ENCODE measurements around the gene ATG14.
"Not testable (repeated sequence)": the region's sequence is repeated elsewhere in the genome, so short reads cannot be mapped to it uniquely, and the experiment has no call there.

Gene ATG14, protein sequence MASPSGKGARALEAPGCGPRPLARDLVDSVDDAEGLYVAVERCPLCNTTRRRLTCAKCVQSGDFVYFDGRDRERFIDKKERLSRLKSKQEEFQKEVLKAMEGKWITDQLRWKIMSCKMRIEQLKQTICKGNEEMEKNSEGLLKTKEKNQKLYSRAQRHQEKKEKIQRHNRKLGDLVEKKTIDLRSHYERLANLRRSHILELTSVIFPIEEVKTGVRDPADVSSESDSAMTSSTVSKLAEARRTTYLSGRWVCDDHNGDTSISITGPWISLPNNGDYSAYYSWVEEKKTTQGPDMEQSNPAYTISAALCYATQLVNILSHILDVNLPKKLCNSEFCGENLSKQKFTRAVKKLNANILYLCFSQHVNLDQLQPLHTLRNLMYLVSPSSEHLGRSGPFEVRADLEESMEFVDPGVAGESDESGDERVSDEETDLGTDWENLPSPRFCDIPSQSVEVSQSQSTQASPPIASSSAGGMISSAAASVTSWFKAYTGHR

DNA sequence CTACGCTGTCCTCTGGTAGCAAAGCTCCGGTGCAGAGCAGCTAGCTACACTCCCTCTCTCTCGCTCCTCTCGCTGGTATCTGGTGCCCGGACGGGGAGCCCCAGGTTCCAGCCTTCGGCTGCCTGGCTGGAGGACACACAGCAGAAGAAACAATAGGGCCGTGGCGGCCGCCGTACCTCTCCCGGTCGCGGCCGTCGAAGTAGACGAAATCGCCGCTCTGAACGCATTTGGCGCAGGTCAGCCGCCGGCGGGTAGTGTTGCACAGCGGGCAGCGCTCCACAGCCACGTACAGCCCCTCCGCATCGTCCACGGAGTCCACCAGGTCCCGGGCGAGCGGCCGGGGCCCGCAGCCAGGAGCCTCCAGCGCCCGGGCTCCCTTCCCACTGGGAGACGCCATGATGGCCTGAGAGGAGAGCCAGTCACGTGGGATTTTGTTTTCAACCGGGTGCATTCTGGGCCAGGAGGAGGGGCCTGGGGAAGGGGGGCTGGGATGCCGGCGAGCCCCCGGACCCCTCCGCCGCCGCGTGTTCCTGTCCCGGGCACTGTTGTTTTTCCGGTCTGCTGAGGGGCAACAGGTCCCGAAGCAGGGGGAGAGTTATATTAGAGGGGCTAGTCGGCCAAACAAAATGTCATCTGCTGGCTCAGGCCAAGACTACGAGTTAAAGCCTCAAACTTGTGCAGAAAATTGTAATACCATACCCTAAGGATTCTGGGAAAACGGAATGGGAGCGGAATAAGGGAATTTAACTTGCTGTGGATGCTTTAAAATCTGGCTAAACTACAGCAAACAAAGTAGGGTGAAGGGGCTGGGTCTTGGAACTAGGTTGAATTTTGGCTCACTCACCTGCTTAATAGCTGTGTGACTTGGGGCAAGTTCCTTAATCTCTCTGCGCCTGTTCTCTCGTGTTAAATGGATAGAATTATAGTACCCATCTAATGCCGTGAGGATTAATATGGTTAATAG, at the start of gene ATG14:
ATG14 (minus strand) TSS at position 405 of the 964 bp plus-strand sequence; CDS start at position 397, 8 bp downstream.
- peak; percentile 82 to 88 for DNase-seq

DNA sequence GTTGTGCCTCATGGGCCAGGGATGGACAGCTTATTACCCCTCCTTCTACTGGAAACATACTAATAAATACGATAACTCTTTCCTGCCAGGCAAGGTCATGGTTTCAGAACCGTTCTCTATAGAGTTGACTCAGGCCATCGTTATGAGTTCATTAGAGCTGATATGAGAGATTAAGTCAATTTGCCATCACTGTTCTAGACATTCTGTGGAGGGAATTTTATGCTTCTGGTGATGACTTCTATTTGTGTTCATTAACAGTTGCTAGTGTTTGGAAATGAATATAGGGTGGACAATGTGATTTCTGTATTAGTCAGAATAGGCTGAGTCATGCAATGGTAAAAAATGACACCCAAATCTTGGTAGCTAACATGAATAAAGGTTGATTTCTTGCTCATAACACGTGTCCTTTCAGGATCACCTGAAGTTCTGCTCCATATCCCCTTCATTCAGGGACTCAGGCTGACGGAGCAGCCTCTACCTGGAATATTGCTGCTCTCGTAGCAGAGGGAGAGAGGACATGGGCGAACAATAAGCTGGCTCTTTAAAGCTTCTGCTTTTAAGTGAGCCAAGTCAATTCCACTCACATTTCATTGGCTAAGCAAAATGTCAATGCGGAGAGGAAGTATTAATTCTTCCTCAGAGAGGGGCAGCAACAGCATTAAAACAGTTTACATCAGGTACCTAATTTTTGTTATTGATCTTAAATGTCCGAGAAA, 47.3 kb upstream of the ATG14 start:
- DNase-seq = no peak

DNA sequence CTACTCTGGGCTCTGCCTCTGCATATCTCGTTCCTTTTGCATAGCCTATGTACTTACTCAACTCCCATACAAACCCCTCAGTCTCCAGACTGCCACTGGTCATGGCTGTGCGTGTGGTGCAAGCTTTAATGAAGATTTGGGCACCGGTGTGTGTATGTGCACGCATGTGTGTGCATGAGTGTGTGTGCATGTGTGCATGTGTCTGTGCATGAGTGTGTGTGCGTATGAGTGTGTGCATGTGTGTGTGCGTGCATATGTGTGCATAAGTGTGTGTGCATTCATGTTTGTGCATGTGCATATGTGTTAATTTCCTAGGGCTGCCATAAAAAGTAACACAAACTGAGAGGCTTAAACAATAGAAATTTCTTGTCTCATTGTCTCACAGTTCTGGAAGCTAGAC, 45.9 kb upstream of the ATG14 start:
- no peak for DNase-seq

- not testable (repeated sequence) for DNase-seq
Measured at GRCh38 chr14:55456411-55456810, 44.8 kb upstream of the ATG14 start.

DNA sequence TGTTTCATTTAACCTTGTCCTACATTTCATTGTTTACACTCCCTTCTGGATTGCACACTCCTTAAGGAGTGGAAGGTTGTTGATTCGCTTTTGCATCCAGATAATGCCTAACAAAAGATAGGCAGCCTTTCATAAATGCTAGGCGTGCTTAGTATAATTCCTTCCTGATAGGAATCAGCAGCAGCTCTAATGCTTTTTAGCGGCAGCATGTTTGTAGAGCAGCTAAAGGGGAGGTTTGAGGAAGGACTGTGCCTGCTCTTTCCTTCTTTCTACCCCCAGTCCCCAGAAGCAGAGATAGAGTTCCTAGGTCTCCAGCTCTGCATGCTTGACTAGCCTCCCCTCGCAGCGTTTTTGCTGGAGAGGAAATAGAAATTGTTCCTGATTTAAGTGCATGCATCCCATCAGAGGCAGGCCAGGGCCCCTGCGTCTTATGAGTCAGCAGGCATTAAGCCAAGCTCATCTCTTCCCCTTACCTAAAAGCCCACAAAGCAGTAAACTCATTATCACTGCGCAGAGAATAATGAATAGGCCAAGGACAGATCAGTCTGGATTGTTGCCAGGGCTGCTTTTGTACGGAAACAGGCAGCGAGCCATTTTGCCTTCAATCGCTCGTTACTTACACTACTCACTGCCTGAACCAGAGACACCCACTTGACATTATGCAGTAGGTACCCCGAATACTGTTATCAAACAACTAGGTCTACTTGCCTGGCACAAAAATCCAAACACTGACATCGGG, 42.8 kb upstream of the ATG14 start:
- peak; percentile 62 to 75 for DNase-seq

GRCh38 chr14:55451950-55452349, 40.3 kb upstream of the ATG14 start:
- no peak for DNase-seq

DNA sequence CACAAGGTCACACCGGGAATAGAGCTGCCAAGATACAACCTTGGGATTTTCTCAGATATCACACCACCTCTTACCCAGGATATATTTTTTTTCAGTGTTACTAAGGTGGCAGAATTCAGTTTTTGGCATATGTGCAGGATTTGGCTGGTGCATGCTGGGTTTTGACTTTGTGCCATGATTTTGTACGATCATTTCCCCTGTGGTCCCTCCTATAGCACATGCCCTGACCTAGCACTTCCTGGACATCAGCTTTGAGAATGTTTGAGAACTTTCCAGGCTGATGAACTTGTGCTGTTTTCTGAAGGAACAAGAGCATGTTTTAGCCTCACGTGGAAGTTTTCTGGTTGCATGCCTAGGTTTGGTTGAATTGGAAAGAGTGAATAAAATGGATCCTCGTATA, 39.8 kb upstream of the ATG14 start:
- DNase-seq = no peak

DNA sequence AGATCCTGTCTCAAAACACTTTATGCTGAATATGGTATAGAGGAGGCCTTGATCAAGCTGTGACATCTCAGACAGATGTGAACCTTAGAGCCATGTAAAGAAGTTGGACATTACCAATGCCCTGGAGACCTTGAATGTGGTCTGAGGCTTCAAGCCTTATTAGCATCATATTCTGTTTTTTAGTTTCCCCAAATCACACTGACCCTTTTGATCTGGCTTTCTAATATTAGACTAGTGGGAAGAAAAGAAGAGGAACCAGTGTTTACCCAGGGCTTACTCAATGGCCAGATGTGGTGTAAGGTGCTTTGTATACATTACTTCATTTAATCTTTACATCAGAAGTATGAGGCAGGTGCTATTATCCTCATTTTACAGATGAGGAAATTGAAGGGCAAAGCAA, 39.4 kb upstream of the ATG14 start:
- DNase-seq = no peak

GRCh38 chr14:55450539-55450938, 38.9 kb upstream of the ATG14 start:
- DNase-seq = no peak

DNA sequence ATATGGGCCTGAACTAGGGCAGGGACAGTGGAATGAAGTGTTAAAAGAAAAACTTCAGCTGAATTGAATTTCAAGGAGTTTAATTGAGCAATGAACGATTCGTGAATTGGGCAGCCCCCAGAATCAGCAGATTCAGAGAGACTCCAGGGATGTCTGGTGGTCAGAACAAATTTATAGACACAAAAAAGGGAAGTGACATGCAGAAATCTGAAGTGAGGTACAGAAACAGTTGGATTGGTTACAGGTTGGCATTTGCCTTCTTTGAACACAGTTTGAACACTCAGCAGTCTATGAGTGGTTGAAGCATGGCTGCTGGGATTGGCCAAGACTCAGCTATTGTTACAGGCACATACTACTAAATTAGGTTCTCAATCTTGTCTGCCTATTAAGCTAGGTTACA, 38.5 kb upstream of the ATG14 start:
- no peak for DNase-seq

DNA sequence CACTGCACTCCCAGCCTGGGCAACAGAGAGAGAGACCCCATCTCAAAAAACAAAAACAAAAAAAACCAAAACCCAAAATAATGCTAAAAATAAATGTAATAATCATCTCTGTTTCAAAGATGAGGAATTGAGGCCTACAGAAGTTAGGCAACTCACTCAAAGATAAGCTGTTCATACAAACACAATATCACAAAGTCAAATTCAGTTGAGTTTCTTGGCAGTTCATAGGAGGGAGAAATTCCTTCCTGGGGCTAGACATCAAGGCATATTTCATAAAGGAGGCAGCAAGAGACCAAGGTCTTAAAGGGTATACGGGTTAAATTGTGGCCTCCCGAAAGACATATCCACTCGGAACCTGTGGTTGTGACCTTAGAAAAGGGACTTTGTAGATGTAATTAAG, 37.5 kb upstream of the ATG14 start:
- DNase-seq = no peak

GRCh38 chr14:55448141-55448614, 36.5 kb upstream of the ATG14 start:
- no peak for DNase-seq

GRCh38 chr14:55446833-55447232, 35.2 kb upstream of the ATG14 start:
- DNase-seq = no peak

DNA sequence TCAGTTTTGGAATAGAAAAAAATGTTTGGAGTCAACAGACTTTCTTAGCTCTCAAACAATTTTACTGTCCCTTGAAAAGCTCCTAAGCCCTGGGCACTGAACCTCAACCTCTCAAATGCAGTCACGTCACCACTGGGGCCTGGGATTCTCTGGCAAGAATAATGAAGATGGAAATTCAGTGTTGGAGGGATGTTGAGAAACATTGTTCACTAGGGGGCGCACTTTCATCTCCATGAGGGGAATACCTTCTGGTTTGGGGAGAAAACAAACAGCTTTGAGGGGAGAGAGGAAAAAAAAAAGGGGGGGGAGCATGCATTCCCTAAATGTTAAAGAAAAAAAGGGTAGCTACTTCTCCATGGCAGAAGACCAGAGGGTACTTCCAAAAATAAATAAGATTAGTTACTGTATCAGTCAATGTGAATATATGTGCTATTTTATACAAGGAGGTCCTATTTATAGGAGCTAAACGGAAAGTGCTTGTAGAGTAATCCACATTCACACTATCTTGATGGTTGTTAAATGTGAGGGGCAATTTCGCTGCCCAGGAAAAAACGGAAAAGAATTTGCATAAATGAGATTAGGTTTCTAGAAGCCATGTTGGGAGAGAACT, 34.6 kb upstream of the ATG14 start:
- peak; percentile 70 to 76 for DNase-seq

GRCh38 chr14:55441286-55441685, 29.7 kb upstream of the ATG14 start:
- no peak for DNase-seq

DNA sequence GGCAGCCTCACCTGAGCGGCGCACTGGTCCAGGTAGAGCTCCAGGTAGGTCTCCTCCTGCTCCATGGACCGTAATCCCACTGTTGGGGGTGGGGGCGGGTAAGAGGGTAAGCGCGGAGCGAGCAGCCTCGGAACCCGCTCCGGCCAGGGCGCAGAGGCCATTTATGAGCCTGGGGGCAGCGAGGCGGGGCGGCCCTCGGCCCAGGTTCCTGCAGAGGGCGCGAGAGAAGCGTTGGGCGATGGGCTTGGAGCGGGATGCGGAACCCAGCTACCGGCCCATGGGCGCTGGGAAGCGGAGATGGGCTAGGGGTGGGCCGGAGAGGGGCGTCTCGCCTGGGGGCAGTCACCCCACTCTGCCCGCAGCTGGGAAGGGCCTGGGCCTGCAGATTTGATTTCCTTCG, 28.8 kb upstream of the ATG14 start, which contains the start of gene TBPL2:
TBPL2 (minus strand) TSS at position 232 of the 400 bp plus-strand sequence; CDS start at position 65, 167 bp downstream.
- no peak for DNase-seq

GRCh38 chr14:55438066-55438683, 26.5 kb upstream of the ATG14 start:
- peak; percentile 65 to 76 for DNase-seq

- DNase-seq = no peak
Measured at GRCh38 chr14:55436931-55437330, 25.3 kb upstream of the ATG14 start.

DNA sequence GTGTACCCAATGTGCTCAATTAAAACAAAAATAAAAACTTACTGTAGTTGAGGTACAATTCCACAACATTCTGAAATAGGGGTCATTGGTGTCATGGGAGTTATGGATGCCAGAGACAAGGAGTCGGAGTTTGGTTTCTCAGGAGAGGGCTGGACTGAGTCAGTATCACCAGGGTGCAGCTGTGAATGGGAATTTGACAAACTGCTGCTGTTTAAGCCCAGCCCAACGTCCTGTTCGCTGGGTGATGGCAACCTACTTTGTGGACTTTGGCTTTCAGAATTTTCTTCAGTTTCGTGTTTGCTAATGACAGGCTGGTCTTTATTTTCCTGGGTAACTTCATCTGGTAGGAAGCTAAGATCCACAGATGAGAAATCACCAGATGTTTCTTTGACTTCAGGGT, 24.9 kb upstream of the ATG14 start:
- DNase-seq = no peak

DNA sequence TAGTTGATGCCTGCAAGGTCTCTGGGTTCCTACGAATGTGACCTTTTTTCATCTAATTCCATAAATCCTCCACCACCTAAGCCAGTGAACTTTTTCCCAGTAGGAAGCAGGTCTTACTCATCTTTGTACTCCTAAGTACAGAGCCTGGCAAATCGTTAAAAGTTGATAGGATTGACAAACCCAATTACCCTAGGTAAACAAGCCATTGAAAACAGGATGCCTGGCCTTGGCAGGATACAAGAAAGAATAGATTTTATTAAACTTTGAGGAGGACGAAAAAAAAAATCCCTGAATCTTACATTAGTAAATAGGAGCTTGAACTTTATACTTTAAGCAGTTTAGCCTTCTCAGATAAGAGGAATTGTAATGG, 23.2 kb upstream of the ATG14 start:
- DNase-seq = no peak

Measured in SHP77 (cell line).